Omental fat pad (tissue), 4 donors: Measurements from ENCODE around the gene BCL2L2. TPM values are rescaled to one million over a fixed set of nuclear protein-coding genes. Genes with fewer than 3 reads are reported as not detected.

Experiments
- ATAC-seq: fragments of 150-250 bp; one replicate; pipeline ENCODE4 v1.9.1; 2016; ENCODE audit warnings: mild to moderate bottlenecking, moderate library complexity; ENCODE audit not compliant: low FRiP score
- DNase-seq: peaks from one replicate; pipeline ENCODE4 v3.0.0-alpha.2; 2019; ENCODE audit warnings: low spot score
- total RNA-seq, 4 donors: library from RNA; depleted of rRNA; stranded (reverse); fragments of >200 nt; gene quantifications; one replicate each; pipeline ENCODE4 v1.1.0, GENCODE V29; 2016
- TF ChIP-seq, protein P1 (sequence below), 3 donors: fragments of 450-650 bp; IDR thresholded peaks; one replicate each; pipeline ENCODE4 v1.5.1; 2016 to 2017; ENCODE audit warnings: antibody characterized with exemption in 3 of 3, mild to moderate bottlenecking in 3 of 3, moderate library complexity in 2 of 3

The BCL2L2 gene
- total RNA-seq, 4 donors from 2014 or later = 37.2 to 62.7 (median 51.8) TPM

DNA sequence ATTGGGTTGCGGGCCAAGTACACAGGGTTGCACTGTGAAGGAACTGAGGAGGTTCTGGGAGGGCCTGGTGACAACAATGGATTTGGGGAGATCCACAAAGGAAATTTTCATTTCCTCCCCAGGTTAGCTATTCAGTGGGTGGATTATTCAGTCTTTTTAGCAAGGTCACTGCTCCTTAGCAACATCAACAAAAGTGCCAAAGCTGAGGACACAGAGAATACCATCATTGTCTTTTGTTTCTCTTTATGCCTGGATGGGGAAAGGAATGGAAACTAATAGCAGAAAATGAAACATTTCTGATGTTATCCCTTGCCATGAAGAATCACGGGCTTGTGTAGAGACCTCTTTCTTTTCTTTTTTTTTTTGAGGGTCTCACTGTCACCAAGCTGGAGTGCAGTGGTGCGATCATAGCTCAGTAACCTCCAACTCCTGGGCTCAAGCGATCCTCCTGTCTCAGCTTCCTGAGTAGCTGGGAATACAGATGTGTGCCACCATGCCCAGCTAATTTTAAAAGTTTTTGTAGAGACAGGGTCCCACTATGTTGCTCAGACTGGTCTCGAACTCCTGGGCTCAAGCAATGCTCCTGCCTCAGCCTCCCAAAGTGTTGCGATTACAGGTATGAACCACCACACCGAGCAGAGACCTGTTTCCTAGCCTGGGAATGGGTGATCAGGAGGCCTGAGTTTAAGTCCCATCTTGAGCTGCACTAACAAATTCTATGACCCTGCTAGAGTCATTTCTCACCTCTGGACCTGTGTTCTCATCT lies 10.4 kb upstream of the BCL2L2 start:
- no peak for DNase-seq
- TF ChIP-seq, protein P1, sequence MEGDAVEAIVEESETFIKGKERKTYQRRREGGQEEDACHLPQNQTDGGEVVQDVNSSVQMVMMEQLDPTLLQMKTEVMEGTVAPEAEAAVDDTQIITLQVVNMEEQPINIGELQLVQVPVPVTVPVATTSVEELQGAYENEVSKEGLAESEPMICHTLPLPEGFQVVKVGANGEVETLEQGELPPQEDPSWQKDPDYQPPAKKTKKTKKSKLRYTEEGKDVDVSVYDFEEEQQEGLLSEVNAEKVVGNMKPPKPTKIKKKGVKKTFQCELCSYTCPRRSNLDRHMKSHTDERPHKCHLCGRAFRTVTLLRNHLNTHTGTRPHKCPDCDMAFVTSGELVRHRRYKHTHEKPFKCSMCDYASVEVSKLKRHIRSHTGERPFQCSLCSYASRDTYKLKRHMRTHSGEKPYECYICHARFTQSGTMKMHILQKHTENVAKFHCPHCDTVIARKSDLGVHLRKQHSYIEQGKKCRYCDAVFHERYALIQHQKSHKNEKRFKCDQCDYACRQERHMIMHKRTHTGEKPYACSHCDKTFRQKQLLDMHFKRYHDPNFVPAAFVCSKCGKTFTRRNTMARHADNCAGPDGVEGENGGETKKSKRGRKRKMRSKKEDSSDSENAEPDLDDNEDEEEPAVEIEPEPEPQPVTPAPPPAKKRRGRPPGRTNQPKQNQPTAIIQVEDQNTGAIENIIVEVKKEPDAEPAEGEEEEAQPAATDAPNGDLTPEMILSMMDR (IDR thresholded peaks at IDR 0.05) = no peak
- no peak for ATAC-seq

DNA sequence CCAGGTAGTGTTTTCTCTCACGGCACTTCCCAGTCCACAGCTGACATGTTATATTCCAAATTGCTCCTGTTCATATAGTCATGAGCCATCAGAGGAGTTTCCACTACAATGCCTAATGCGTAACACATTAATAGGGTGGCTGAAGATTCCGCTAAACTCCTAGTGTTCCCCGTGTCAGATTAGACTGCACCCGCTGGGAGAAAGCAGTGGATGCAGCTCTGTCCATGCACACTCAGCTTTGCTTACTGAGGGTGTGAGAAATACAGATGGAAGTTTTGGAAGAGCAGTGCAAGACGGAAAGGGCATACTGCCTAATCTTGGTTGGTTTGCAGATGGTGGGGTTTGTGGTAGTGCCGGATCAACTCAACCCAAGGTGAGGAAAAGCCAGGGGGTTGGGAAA lies 9.5 kb upstream of the BCL2L2 start:
- no peak for DNase-seq
- TF ChIP-seq, protein P1 (IDR thresholded peaks at IDR 0.05) = no peak
- ATAC-seq = no peak

DNA sequence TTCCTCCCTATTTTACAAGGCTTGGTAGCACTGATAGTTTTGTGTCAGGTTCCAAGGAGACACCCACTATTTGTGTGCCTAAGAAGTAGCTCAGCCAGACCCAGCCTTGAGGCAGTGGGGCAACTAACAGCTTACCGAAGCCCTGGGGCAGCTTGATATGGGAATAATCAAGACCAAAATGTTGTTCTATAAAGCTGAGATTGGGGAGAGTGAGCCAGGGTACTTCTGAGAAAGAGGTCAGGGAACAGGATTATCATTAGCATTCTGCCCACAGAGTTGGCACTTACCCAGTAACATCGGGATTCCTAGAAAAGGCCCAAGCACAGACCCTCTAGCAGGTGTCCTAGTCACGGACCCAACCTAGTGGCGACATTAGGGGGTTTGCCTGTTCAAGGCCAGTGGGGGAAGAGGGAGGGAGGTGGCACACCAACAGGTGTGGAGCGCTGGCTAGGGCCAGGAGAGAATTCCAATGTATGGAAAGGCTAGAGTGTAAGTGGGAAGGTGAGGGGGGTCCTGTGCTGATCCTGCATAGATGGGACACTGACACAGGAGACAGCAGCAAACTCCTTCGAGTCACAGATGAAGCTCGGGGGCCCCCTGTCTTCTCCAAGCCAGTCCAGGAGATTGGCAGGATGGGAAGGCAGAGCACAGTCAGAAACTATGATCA lies 8.9 kb upstream of the BCL2L2 start:
- ATAC-seq = no peak
- no peak for DNase-seq
- TF ChIP-seq, protein P1 (IDR thresholded peaks at IDR 0.05) = no peak

DNA sequence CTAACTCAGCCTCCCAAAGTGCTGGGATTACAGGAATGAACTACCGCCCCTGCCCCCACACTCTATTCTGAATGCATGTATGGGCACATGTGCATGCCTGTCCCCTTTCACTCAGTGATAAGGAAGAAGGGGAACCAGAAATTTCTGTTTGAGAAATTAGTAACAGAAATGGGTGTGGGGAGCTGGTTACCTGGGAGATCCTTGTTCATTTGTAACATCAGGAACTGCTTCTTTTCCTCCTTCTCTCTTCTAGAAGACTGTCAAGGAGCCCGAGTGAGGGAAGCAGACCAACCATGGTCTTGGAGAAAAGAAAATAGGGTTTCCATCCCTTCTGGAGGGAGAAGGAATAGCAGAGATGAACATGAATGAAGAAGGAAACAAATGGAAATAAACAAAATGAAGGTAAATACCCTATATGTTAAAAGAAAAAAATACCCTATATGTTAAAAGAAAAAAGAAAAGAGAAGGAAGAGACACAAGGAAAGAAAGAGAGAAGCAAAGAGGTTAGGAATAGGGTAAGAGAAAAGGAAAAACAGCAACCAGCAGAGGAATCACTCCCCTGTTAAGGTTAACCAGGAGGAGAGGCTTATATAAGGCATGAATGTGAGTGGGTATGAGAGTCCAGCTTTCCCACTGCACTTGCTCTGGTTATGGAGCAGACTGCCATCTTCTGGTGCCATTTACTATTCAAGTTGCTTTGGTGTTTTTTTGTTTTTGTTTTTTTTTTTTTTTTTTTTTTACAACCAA lies 7.2 kb upstream of the BCL2L2 start:
- TF ChIP-seq, protein P1 (IDR thresholded peaks at IDR 0.05) = no peak
- no peak for ATAC-seq
- DNase-seq = no peak

DNA sequence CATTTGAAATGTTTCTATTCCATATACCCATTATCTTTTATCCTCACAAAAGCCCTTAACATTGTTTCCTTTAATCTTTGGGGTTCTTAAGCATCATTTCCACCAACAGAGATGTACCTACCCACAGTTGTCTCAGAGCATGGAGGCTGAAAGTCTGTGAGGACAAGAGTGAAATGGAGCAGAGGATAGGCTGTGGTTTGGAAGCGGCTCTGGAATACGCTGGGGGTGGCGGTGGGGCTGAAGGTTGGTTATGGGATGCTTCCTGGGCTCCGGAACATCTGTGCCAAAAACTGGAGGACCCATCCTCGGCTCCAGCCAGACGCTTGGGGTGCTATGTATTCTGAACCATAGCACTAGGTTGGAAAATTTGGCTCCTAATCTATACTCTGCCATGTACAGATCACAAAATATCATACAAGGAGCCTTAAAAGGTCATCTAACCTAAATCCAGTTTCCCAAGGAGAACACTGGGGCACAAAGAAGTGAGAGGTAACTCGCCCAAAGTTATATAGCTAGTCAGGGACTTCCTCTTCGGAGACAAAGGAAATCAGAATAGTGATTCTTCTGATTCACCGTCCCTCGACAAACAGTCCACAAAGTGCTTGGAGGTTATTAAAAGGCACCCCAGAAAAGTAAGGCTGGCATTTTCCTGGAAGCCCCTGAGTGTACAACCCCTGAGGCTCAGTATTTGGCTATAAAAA lies 6.5 kb upstream of the BCL2L2 start:
- ATAC-seq (no peak), DNase-seq (no peak)
- TF ChIP-seq, protein P1 (IDR thresholded peaks at IDR 0.05) = no peak

DNA sequence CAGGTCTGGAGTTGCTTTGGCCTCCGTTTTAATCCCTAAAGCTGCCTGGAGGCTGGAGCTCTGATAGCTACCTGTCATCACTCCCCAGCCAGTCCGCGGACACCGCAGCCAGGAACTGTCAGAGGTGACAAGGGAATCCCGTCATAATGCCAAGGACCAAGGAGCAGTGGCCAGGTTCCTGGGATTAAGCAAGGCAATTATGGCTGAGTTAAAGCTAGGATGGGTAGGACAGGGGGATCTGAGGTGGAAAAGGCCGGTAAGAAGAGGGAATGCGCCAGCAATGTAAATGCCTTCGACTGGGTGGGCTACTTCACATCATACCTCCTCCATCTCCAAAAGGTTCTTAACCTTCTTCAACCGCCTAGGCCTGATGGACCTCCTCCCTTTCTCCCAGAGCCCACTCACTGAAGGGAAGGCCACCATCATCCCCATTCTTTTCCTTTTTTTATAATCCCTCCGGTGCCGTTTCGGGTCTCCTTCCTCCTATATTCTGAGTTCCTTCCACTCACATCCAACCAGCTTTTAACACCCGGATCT lies 5.9 kb upstream of the BCL2L2 start:
- TF ChIP-seq, protein P1 (IDR thresholded peaks at IDR 0.05) = no peak
- ATAC-seq (no peak), DNase-seq (no peak)
